HG02588 (cell line): ENCODE data around the gene NRBP1.

ENCODE experiments used
- ATAC-seq: cut with Tn5 transposase; IDR thresholded peaks from one replicate; pipeline ENCODE4 v1.9.1; 2021; ENCODE audit warnings: mild to moderate bottlenecking, moderate library complexity; ENCODE audit not compliant: unreplicated experiment

The NRBP1 gene

GRCh38 chr2:27428213-27428977 is at the start of gene NRBP1:
Gene NRBP1 (plus strand): TSS chr2:27428631. CDS start chr2:27433274, 4,643 bp downstream.
- peak; percentile 85 for ATAC-seq

DNA sequence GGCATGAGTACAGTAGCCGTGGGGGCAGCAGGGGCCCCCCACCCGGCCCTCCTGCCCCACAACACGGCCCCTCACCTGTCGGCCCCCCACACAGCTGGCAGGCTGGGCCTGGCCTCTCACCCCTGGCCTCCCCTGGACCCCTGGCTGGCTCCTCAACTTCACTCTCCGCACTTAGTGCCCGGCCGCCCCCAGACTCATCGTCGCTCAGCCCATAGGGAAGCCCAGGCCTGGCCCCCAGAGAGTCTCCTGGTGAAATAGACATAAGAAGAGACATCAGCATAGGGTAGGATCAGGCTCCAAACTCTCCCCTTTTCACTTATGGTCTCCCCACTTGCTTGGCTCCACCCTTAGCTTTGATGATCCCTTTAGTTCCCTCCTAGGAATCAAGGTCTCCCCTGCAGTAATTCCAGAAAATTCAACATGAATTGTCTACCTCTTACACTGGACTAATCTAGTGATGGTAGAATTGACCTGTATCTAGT is 49.6 kb upstream of the NRBP1 start:
- ATAC-seq: no peak

DNA sequence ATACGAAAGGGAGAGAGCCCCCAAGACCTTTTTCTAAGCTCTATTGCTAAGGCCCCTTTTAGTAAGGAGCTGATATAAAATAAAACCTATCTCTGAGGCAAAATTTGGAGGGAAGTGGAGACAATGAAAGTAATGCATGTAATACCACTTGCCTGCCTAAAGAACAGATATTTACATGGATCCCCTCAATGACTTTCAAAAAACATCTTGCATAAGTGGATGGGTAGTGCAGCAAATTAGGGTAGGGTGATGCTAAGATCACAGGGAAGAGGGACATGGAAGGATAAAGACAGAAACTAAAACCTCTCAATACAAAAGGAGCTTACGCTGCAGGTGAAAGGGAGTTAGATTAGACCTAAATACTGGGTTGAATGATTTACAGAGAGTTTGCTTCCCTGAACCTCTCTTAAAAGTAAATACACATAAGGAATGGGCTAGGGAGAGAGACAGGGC is 49.0 kb upstream of the NRBP1 start:
- ATAC-seq: no peak

GRCh38 chr2:27379836-27380625 is 48.4 kb upstream of the NRBP1 start:
- no peak for ATAC-seq

GRCh38 chr2:27380626-27381545 is 47.5 kb upstream of the NRBP1 start, which contains the start of gene ZNF513:
Gene ZNF513 (minus strand): TSS chr2:27380734. CDS start chr2:27380526, 208 bp downstream.
- peak; percentile 78 for ATAC-seq

GRCh38 chr2:27381577-27382181 is 46.8 kb upstream of the NRBP1 start:
- ATAC-seq: no peak

DNA sequence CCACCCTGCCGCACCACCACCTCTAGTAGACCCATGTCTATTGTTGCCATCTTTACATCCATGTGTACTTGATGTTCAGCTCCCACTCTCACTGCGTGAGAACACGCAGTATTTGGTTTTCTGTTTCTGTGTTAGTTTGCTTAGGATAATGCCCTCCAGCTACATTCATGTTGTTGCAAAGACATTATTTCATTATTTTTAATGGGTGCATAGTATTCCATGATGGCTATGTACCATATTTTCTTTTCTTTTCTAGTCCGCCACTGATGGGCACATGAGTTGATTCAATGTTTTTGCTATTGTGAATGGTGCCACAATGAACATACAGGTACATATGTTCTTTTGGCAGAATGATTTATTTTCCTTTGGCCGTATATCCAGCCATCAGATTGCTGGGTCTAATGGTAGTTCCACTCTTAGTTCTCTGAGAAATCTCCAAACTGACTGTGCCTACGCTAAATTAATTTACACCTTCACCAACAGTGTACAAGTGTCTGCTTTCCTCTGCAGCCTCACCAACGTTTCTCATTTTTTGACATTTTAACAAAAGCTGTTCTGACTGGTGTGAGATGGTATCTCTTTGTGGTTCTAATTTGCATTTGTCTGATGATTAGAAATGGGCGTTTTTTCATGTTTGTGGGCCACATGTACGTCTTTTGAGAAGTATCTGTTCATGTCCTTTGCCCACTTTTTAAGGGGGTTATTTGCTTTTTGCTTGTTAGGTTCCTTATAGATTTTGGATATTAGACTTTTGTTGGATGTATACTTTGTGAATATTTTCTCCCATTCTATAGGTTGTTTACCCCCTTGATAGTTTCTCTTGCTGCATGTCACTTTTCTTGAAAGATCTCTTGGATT is 37.4 kb upstream of the NRBP1 start:
- ATAC-seq: no peak

DNA sequence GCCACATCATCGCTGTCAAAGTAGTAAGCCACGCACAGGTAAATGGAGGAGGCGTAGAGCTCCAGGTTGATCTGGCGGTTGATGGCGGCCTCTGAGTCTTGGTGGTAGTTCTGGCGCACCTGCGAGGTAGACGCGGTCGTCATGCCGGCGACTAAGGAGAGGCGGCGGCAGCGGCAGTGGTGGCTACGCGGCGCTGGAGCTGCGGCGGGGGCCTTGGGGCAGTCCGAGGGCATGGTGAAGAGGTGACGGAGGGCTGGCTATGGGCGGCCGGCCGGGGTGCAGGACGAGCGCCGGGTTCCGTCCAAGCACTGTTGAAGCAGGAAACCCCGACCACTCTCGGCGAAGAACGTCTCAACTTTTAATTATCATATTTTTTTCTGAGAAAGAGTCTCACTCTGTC is 35.2 kb upstream of the NRBP1 start:
- ATAC-seq: no peak

GRCh38 chr2:27398962-27399361 is 29.5 kb upstream of the NRBP1 start:
- no peak for ATAC-seq

GRCh38 chr2:27400348-27401135 is 27.9 kb upstream of the NRBP1 start:
- ATAC-seq: no peak

DNA sequence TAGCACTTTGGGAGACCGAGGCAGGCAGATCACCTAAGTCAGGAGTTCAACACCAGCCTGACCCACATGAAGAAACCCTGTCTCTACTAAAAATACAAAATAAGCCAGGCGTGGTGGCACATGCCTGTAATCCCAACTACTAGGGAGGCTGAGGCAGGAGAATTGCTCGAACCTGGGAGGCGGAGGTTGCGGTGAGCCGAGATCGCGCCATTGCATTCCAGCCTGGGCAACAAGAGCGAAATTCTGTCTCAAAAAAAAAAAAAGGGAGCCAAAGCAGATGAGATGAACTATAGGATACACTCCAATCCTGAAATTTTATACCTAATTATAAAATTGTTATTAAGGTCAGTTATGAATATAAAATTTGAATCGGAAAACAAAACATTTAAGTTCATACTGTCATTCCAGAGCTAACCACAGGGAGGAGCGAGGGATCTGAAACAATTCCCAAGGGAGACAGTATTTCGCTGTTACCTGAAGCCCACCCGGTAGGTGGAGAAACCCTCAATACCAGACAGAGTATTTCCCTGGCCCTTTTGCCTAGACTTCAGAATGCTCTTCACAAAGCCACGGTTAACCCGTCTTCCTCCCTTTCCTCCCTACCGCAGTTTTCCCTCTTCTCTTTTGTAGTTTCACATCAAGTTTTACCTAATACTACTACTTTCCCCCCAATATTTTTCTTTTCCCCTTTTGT is 20.5 kb upstream of the NRBP1 start:
- no peak for ATAC-seq

DNA sequence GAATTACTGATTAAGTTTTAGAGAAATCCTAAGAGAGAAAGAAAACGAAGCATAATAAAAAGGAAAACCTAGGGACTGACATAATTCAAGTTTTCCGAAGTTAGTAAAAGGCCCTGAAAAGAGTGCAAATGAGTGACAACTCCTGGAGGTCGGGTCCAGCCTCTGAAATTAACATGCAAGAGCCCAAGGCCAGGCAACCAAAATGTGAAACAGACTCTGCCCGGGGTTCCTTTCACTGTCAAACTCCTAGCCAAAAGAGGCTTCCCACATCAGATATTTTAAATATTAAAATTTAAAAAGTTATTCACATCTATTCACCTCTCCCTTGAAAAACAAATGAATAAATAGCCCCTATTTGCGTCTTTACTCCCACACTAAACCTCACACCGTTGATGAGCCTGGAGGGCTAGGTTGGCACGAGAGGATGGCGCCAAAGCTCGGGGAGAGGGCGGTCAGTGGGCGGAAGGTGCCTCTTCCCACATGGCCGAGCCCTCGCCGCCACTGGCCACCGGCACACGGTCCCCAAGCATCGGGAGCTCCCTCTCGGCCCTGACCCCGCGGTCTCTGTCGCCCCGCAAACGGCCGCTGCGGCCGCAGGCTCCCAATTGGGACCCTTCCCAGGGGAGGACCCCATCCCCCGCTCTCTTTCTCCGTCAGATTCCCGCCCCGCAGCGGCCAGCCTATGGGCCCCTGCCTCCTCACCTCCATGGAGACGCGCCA is 19.7 kb upstream of the NRBP1 start:
- peak; percentile 30 for ATAC-seq

DNA sequence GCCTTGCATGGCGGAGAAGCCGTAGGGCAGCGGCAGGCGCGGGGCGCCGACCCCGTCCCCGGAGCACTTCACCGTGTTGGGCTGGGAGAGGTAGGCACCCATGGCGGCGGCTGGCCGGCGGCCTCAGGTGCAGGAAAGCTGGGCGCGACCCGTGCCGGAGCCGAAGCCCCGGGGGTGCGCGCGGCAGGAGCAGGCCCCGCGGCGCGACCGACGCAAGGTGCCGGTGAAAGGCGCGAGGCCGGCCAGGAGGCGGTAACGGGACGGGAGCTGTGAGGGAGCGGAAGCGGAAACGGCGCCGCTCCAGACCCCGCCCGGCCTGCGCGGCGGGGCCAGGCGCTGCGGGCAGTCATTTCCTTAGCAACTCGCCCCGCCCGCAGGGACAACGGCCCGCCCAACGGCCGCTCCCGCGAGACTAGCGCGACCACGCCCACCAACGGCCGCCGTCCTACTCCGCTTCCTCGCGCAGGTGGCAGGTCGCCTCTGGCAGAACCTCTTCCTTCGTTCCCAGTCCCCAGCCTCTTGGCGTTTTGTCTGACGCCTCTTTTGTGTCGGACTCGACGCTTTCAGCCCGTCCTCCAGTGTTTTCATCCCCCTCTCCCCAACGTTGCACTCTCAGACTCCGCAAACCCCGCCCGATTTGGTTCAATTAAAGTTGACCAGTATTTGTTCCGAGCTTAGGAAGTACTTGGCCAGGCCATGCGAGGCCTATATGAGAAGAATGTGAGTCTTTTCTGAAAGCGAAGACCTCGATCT is 18.9 kb upstream of the NRBP1 start, which contains the start of gene PPM1G:
TSS of gene PPM1G (minus strand) at position 271 of the 753 bp plus-strand sequence. CDS start at position 102, 169 bp downstream.
- peak; percentile 93 for ATAC-seq

DNA sequence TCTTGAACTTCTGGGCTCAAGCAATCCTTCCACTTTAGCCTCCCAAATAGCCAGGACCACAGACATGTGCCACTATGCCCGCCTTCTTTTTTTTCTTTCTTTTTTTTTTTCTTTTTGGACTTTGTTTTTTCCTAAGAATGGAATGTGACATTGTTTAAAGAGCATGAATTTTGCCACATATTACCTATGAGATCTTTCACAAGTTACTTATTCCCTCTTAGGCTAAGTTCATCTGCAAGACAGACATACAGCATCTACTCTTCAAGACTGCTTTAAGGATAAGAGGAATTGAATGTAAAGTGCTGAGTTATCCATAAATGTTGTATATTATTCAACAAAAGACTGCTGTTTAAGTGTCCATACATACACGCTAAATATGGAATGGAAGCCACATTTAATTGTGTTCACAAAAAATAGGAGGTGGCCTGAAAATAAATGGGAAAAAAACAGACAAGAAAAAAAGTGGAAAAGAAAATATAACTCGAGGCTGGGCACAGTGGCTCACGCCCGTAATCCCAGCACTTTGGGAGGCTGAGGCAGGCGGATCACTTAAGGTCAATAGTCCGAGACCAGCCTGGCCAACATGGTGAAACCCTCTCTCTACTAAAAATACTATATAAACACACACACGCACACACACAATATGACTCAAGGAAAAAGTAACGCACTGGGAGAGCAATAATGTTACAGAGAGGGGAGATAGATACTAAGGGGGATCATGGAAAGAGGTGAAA is 15.8 kb upstream of the NRBP1 start:
- ATAC-seq: no peak

- no peak for ATAC-seq
Observed at GRCh38 chr2:27416151-27416550, 12.3 kb upstream of the NRBP1 start.

DNA sequence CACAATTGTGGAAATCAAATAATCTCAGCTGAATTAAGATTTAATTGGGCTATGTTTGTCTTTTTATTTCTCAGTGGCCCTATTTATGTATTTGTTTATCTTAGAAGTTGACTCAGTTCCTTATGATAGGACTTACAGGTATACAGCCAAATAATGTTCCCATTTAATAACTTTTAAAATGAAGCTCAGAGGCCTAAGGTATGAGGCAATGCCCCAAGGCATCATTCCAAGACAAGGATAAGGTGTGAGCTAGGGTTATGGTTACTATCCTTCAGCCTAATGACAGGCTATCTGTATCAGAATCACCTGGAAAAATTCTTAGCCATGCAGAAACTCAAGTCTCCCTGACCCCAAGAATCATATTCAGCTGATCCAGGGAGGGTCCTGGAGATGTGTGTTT is 7.4 kb upstream of the NRBP1 start:
- ATAC-seq: no peak
